ENCODE results near the gene MLYCD.

DNA sequence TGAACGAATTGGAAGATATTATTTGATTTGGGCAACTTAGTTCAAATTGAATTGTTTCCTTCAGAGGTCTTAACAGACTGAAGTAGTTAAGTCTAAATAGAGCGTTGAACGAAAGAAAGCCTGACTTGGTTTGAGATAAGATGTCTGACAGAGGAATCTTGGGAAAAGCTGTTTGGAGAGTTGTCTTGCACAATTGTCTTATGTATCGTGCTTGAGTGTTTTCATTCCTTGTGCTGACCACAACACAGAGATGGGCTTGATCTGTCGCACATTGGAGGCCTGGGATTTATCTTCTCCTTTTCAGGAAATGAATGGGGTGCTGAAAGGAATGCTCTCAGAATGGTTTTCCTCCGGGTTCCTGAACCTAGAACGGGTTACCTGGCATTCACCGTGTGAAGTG lies 7.8 kb downstream of the MLYCD start:
- TF ChIP-seq, protein P1, sequence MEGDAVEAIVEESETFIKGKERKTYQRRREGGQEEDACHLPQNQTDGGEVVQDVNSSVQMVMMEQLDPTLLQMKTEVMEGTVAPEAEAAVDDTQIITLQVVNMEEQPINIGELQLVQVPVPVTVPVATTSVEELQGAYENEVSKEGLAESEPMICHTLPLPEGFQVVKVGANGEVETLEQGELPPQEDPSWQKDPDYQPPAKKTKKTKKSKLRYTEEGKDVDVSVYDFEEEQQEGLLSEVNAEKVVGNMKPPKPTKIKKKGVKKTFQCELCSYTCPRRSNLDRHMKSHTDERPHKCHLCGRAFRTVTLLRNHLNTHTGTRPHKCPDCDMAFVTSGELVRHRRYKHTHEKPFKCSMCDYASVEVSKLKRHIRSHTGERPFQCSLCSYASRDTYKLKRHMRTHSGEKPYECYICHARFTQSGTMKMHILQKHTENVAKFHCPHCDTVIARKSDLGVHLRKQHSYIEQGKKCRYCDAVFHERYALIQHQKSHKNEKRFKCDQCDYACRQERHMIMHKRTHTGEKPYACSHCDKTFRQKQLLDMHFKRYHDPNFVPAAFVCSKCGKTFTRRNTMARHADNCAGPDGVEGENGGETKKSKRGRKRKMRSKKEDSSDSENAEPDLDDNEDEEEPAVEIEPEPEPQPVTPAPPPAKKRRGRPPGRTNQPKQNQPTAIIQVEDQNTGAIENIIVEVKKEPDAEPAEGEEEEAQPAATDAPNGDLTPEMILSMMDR (IDR thresholded peaks at IDR 0.05) = no peak
- no peak for TF ChIP-seq POLR2AphosphoS5 (IDR thresholded peaks at IDR 0.05)

Data from upper lobe of left lung (tissue), 4 donors.